Smooth muscle cell (in vitro differentiated cells): Measurements from ENCODE around the gene NOX5. TPM values are rescaled to one million over a fixed set of nuclear protein-coding genes. Genes with fewer than 3 reads are reported as not detected.

ENCODE experiments used
- DNase-seq: peaks from one replicate; lab custom pipeline; 2025; ENCODE audit not compliant: unreplicated experiment; lab: John Stamatoyannopoulos, UW
- H2AFZ ChIP-seq: fragments of 200-600 bp; sonication (generic); 2 replicates; pipeline ENCODE4 v1.6.0; 2016; ENCODE audit warnings: antibody characterized with exemption, low read depth, mild to moderate bottlenecking
- H3F3A ChIP-seq: fragments of 200-600 bp; sonication (generic); 2 replicates; pipeline ENCODE4 v1.6.0; 2017; ENCODE audit warnings: antibody characterized with exemption, low read depth
- H3K27ac ChIP-seq: fragments of 200-600 bp; sonication (generic); 2 replicates; pipeline ENCODE4 v1.5.1; 2016; ENCODE audit warnings: low read depth, mild to moderate bottlenecking
- H3K27me3 ChIP-seq: fragments of 200-600 bp; sonication (generic); 2 replicates; pipeline ENCODE4 v1.6.1; 2016; ENCODE audit warnings: low read depth, mild to moderate bottlenecking
- H3K36me3 ChIP-seq: fragments of 200-600 bp; sonication (generic); 2 replicates; pipeline ENCODE4 v1.5.1; 2016; ENCODE audit warnings: low read depth
- H3K4me1 ChIP-seq: fragments of 200-600 bp; sonication (generic); 2 replicates; pipeline ENCODE4 v1.5.1; 2016; ENCODE audit warnings: low read depth
- H3K4me2 ChIP-seq: fragments of 200-600 bp; sonication (generic); 2 replicates; pipeline ENCODE4 v1.6.0; 2016; ENCODE audit warnings: mild to moderate bottlenecking
- H3K4me3 ChIP-seq: fragments of 200-600 bp; sonication (generic); 2 replicates; pipeline ENCODE4 v1.5.1; 2016; ENCODE audit warnings: mild to moderate bottlenecking
- H3K79me2 ChIP-seq: fragments of 200-600 bp; sonication (generic); 2 replicates; pipeline ENCODE4 v1.6.0; 2016; ENCODE audit warnings: low read depth, mild to moderate bottlenecking
- H3K9ac ChIP-seq: fragments of 200-600 bp; sonication (generic); 2 replicates; pipeline ENCODE4 v1.6.0; 2016; ENCODE audit warnings: low read depth
- H3K9me3 ChIP-seq: fragments of 200-600 bp; sonication (generic); replicated peaks from 2 replicates; pipeline ENCODE4 v1.5.1; 2016; ENCODE audit warnings: low read depth
- H4K20me1 ChIP-seq: fragments of 200-600 bp; sonication (generic); 2 replicates; pipeline ENCODE4 v1.6.0; 2016; ENCODE audit warnings: low read depth
- CTCF ChIP-seq: fragments of 200-600 bp; sonication (generic); IDR thresholded peaks from 2 replicates; pipeline ENCODE4 v1.5.1; 2017; ENCODE audit warnings: borderline replicate concordance, mild to moderate bottlenecking, antibody characterized with exemption; ENCODE audit not compliant: insufficient read depth, poor library complexity, severe bottlenecking
- WGBS: methylation state at CpG from one replicate; pipeline ENCODE4 v1.1.7; 2016; ENCODE audit warnings: low lambda C conversion rate; 5-methylcytosine and 5-hydroxymethylcytosine counted together
- polyA plus RNA-seq: library from polyadenylated mRNA; unstranded; fragments of >200 nt; fragmentation: Nextera tagmentation; extraction: Ambion mirVana; gene quantifications from 2 replicates; pipeline ENCODE4 v1.2.1, GENCODE V29; 2016
- total RNA-seq: library from RNA; depleted of rRNA; stranded (reverse); fragments of >200 nt; gene quantifications from 2 replicates; pipeline ENCODE4 v1.2.3, GENCODE V29; 2014

The NOX5 gene
- total and polyA plus RNA-seq, 2 experiments from 2014 or later: 0.16 to 0.22 TPM

GRCh38 chr15:68997050-68997449 lies 17.4 kb upstream of the NOX5 start:
- no peak overlapping the region for H3K9ac ChIP-seq
- 97% methylated on average over 4 of the region's 4 CpGs for WGBS
- no peak overlapping the region for H2AFZ ChIP-seq
- H3K4me2 ChIP-seq: no peak overlapping the region
- no peak overlapping the region for H3K27ac ChIP-seq
- TF ChIP-seq CTCF: no peak
- no peak overlapping the region for H3K4me3 ChIP-seq
- no peaks in the 10 kb centered on the region for H4K20me1 ChIP-seq
- no peaks in the 10 kb centered on the region for H3K4me1 ChIP-seq
- DNase-seq: no peak
- no peaks in the 10 kb centered on the region for H3K36me3 ChIP-seq
- no peaks in the 10 kb centered on the region for H3K79me2 ChIP-seq
- H3K9me3 ChIP-seq: no peaks in the 10 kb centered on the region
- peaks cover 9% of the 10 kb centered on the region for H3F3A ChIP-seq
- H3K27me3 ChIP-seq: no peaks in the 10 kb centered on the region

GRCh38 chr15:68997930-68998777 lies 16.3 kb upstream of the NOX5 start:
- H3K27ac ChIP-seq: no peak overlapping the region
- no peaks in the 10 kb centered on the region for H3K79me2 ChIP-seq
- H3K9me3 ChIP-seq: no peaks in the 10 kb centered on the region
- H3K4me1 ChIP-seq: no peaks in the 10 kb centered on the region
- no peaks in the 10 kb centered on the region for H3K27me3 ChIP-seq
- peaks cover under 1% of the 10 kb centered on the region for H3F3A ChIP-seq
- no peak overlapping the region for H3K9ac ChIP-seq
- H4K20me1 ChIP-seq: no peaks in the 10 kb centered on the region
- WGBS: 82% methylated on average over 4 of the region's 4 CpGs
- H3K36me3 ChIP-seq: no peaks in the 10 kb centered on the region
- TF ChIP-seq CTCF: no peak
- no peak for DNase-seq
- no peak overlapping the region for H2AFZ ChIP-seq
- no peak overlapping the region for H3K4me3 ChIP-seq
- no peak overlapping the region for H3K4me2 ChIP-seq

GRCh38 chr15:68999091-68999490 lies 15.4 kb upstream of the NOX5 start:
- no peaks in the 10 kb centered on the region for H3K79me2 ChIP-seq
- no peak overlapping the region for H3K27ac ChIP-seq
- 95% methylated on average over 6 of the region's 6 CpGs for WGBS
- no peaks in the 10 kb centered on the region for H3K9me3 ChIP-seq
- H3K4me3 ChIP-seq: no peak overlapping the region
- no peak overlapping the region for H2AFZ ChIP-seq
- H3K27me3 ChIP-seq: no peaks in the 10 kb centered on the region
- H3K4me2 ChIP-seq: no peak overlapping the region
- H3F3A ChIP-seq: no peaks in the 10 kb centered on the region
- H3K9ac ChIP-seq: no peak overlapping the region
- no peak for TF ChIP-seq CTCF
- DNase-seq: no peak
- H3K36me3 ChIP-seq: no peaks in the 10 kb centered on the region
- no peaks in the 10 kb centered on the region for H3K4me1 ChIP-seq
- no peaks in the 10 kb centered on the region for H4K20me1 ChIP-seq

GRCh38 chr15:69000091-69000490 lies 14.4 kb upstream of the NOX5 start:
- no peak for TF ChIP-seq CTCF
- Histone ChIP-seq H3K79me2 (no peaks in the 10 kb centered on the region), H3K27me3 (no peaks in the 10 kb centered on the region), H3K4me3 (no peak overlapping the region), H3K4me1 (no peaks in the 10 kb centered on the region), H3K36me3 (no peaks in the 10 kb centered on the region), H3F3A (no peaks in the 10 kb centered on the region), H3K4me2 (no peak overlapping the region), H4K20me1 (no peaks in the 10 kb centered on the region), H3K9me3 (no peaks in the 10 kb centered on the region), H3K27ac (no peak overlapping the region), H3K9ac (no peak overlapping the region), H2AFZ (no peak overlapping the region)
- DNase-seq: no peak
- 33% methylated on average over 5 of the region's 5 CpGs for WGBS
